ENCODE data around the gene HDAC6.

DNA sequence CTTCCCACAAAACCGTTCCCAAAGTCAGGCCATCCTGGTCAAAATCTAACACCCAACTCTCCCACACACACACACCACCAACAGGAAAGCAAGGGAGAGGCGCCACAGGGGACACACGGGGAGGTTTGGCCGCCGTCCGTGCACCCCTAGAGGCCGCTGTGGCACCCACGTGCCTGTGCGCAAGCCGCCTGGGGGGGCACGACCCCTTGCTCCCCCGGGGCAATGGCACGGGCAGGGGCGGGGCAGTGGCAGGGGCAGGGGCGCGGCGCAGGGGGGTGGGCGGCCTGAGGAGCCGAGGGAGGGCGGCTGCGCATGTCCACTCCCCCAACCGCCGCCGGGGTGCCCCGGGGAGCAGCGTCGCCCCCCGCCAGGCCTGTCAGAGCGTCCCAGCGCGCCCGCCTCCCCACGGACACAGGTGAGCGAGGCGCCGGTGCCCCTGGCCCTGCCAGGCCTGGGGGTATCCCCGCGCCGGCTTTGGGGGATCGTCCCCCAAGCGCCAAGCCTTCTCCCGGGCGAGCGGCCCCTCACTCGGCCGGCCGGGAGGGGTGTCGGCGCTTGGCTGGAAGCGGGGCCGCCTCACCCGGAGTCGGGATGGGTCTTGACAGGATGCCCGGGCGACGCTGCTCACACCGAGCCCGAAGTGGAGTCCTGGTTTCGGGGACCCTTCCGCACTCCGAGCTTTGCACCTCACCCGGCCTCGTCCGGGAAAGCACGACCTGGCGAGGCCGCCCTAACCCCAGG, 24.4 kb downstream of the HDAC6 start, which contains the start of gene ERAS:
- TF ChIP-seq RAD21 (IDR thresholded peaks at IDR 0.05; ENCODE audit: low read depth) (no peak), JUND (IDR thresholded peaks at IDR 0.05) (no peak)
